Transverse colon (tissue), 4 donors: Measurements from ENCODE around the gene CRYZL1. TPM values are rescaled to one million over a fixed set of nuclear protein-coding genes. Genes with fewer than 3 reads are reported as not detected.
A peak's percentile ranks its signal among the peaks of the same experiment; 100 is the strongest.

Experiments
- DNase-seq: peaks from one replicate; pipeline ENCODE4 v3.0.0-alpha.2; 2019
- H3K27ac ChIP-seq, 4 donors: fragments of 200-600 bp; sonication (generic); 2 replicates each; pipeline ENCODE4 v1.5.1; 2016 to 2018; ENCODE audit warnings: inconsistent platforms in 4 of 4
- H3K27me3 ChIP-seq: fragments of 200-600 bp; sonication (generic); 2 replicates; pipeline ENCODE4 v1.5.1; 2017; ENCODE audit warnings: inconsistent platforms
- H3K36me3 ChIP-seq, 4 donors: fragments of 200-600 bp; sonication (generic); 2 replicates each; pipeline ENCODE4 v1.5.1; 2017 to 2019; ENCODE audit warnings: inconsistent platforms in 4 of 4
- H3K4me1 ChIP-seq, 4 donors: fragments of 200-600 bp; sonication (generic); 2 replicates each; pipeline ENCODE4 v1.5.1; 2017 to 2020; ENCODE audit warnings: inconsistent platforms in 4 of 4
- H3K4me3 ChIP-seq, 4 donors: fragments of 200-600 bp; sonication (generic); 1 replicate in 1 of 4; 2 replicates in 3 of 4; pipeline versions ENCODE4 v1.5.1 to v1.6.1; 2017 to 2019; ENCODE audit warnings: inconsistent platforms in 4 of 4
- H3K9me3 ChIP-seq, 2 donors: fragments of 200-600 bp; sonication (generic); 2 replicates each; pipeline ENCODE4 v1.5.1; 2017 to 2019; ENCODE audit warnings: inconsistent platforms in 2 of 2
- CTCF ChIP-seq, 5 experiments: fragments of 200-600 bp in 3 of 5; fragments of 450-650 bp in 2 of 5; sonication (generic) in 3 of 5; IDR thresholded peaks; 1 replicate in 2 of 5; 2 replicates in 3 of 5; pipeline ENCODE4 v1.5.1; 2016 to 2017; ENCODE audit warnings: antibody characterized with exemption in 5 of 5, inconsistent platforms in 3 of 5, mild to moderate bottlenecking in 2 of 5, moderate library complexity in 1 of 5
- EP300 ChIP-seq: sonication (generic); formaldehyde crosslinking; IDR thresholded peaks from one replicate; pipeline ENCODE4 v1.6.1; 2017; ENCODE audit warnings: antibody characterized with exemption, low read depth
- POLR2A ChIP-seq: fragments of 450-650 bp; IDR thresholded peaks from one replicate; pipeline ENCODE4 v1.6.1; 2016; ENCODE audit warnings: antibody characterized with exemption, mild to moderate bottlenecking, moderate library complexity
- POLR2AphosphoS5 ChIP-seq, 3 donors: sonication (generic); formaldehyde crosslinking; IDR thresholded peaks; one replicate each; pipeline ENCODE4 v1.6.1; 2016; ENCODE audit warnings: antibody characterized with exemption in 3 of 3
- WGBS, 2 donors: methylation state at CpG; one replicate each; pipeline ENCODE4 v1.1.5; 2018; ENCODE audit warnings: low coverage in 1 of 2; 5-methylcytosine and 5-hydroxymethylcytosine counted together
- in situ Hi-C, 4 donors: fragments of 200-750 bp; cut with MboI; loops; one replicate each; pipeline versions ENCODE4 v1.15.0 to v1.15.1; 2017; ENCODE audit warnings: low sequenced_read_pairs in 3 of 4, low pct_ligation_motif_present in 1 of 4, low pct_unique_long_range_greater_than_20kb in 1 of 4
- intact Hi-C: fragments of 100-400 bp; cut with DNase I; formaldehyde crosslinking; loops from one replicate; pipeline ENCODE4 v1.15.1; 2023; ENCODE audit warnings: low total_unique reads
- total RNA-seq, 4 donors: library from RNA; depleted of rRNA; stranded (reverse); fragments of >200 nt; gene quantifications; one replicate each; pipeline ENCODE4 v1.1.0, GENCODE V29; 2016

CRYZL1 gene
- total RNA-seq, 4 donors from 2014 or later = 27.7 to 58.9 (median 43.6) TPM

- H3K4me1 ChIP-seq = no peaks in the 10 kb centered on the region
- 93% methylated on average over 5 to 7 of the region's 7 CpGs for WGBS, 2 donors
- in situ Hi-C loops = no loop called here
- H3K9me3 ChIP-seq = no peaks in the 10 kb centered on the region
- DNase-seq = no peak
- H3K27ac ChIP-seq = no peak overlapping the region
- H3K4me3 ChIP-seq = no peak overlapping the region
- TF ChIP-seq CTCF (IDR thresholded peaks at IDR 0.05) = no peak
- no peak for TF ChIP-seq EP300
- no peak for TF ChIP-seq POLR2A
- no peak for TF ChIP-seq POLR2AphosphoS5 (IDR thresholded peaks at IDR 0.05)
- intact Hi-C loops = no loop called here
- peaks cover 0 to 33% (median 14%) of the 10 kb centered on the region in 4 donors for H3K36me3 ChIP-seq
- no peaks in the 10 kb centered on the region for H3K27me3 ChIP-seq
Measured at GRCh38 chr21:33611006-33611744, 30.4 kb downstream of the CRYZL1 start.

GRCh38 chr21:33608559-33608958, 33.0 kb downstream of the CRYZL1 start:
- no peaks in the 10 kb centered on the region for H3K4me1 ChIP-seq
- TF ChIP-seq EP300 (no peak), POLR2A (no peak), CTCF (IDR thresholded peaks at IDR 0.05) (no peak), POLR2AphosphoS5 (IDR thresholded peaks at IDR 0.05) (no peak)
- intact Hi-C loops = no loop called here
- DNase-seq = no peak
- no peak overlapping the region for H3K27ac ChIP-seq
- no peaks in the 10 kb centered on the region for H3K9me3 ChIP-seq
- 69 to 83% methylated on average over 1 of the region's 1 CpG for WGBS, 2 donors
- in situ Hi-C loops = no loop called here
- H3K4me3 ChIP-seq = no peak overlapping the region
- H3K27me3 ChIP-seq = no peaks in the 10 kb centered on the region
- peaks cover 0 to 24% (median 10%) of the 10 kb centered on the region in 4 donors for H3K36me3 ChIP-seq

- Histone ChIP-seq H3K9me3 (peaks cover 0 to 3% of the 10 kb centered on the region in 2 donors), H3K27me3 (no peaks in the 10 kb centered on the region), H3K4me1 (no peaks in the 10 kb centered on the region), H3K27ac (no peak overlapping the region), H3K36me3 (peaks cover 0 to 61% (median 24%) of the 10 kb centered on the region in 4 donors), H3K4me3 (no peak overlapping the region)
- in situ Hi-C loops (no loop called here), intact Hi-C loops (no loop called here)
- TF ChIP-seq POLR2AphosphoS5 (IDR thresholded peaks at IDR 0.05) = no peak
- no peak for TF ChIP-seq CTCF (IDR thresholded peaks at IDR 0.05)
- TF ChIP-seq EP300 = no peak
- TF ChIP-seq POLR2A = no peak
- WGBS, 2 donors = 74 to 82% methylated on average over 1 of the region's 1 CpG
- DNase-seq = no peak
Measured at GRCh38 chr21:33598051-33598450, 43.5 kb downstream of the CRYZL1 start.

GRCh38 chr21:33588485-33589335, 52.8 kb downstream of the CRYZL1 start, which contains the start of gene DONSON:
TSS of gene DONSON (minus strand) at chr21:33588684. CDS start at chr21:33588641, 43 bp downstream.
- TF ChIP-seq POLR2AphosphoS5 (IDR thresholded peaks at IDR 0.05) = peak; percentile 41 to 76 (median 65)
- TF ChIP-seq CTCF (IDR thresholded peaks at IDR 0.05) = peak in 1 of 5 experiments; percentile 19
- TF ChIP-seq POLR2A = no peak
- 0% methylated on average over 29 of the region's 78 CpGs; no CpG with 5 or more reads in 1 of the 2 donors for WGBS, 2 donors
- intact Hi-C loops = no loop called here
- Histone ChIP-seq H3K27me3 (no peaks in the 10 kb centered on the region), H3K4me1 (peaks cover 0 to 15% (median 7%) of the 10 kb centered on the region in 4 donors), H3K4me3 (peak within 1 kb of the TSS; percentile 74 to 85 (median 80)), H3K27ac (peak within 1 kb of the TSS; percentile 88 to 93 (median 90)), H3K9me3 (no peaks in the 10 kb centered on the region), H3K36me3 (peaks cover 0 to 4% (median 0%) of the 10 kb centered on the region in 4 donors)
- in situ Hi-C loops = no loop called here
- peak; percentile 91 for DNase-seq
